SK-N-SH treated with all-trans-retinoic acid at 6 μM for 48 hours (cell line): ENCODE measurements around the gene RNF113B.

Experiments used
- ATAC-seq: fragments of 200-7000 bp; cut with Tn5 transposase; 3 replicates; pipeline ENCODE4 v1.9.1; 2020; ENCODE audit warnings: mild to moderate bottlenecking, moderate library complexity
- CSDC2 ChIP-seq: fragments of 250-450 bp; sonication (Bioruptor Pico); IDR thresholded peaks from 2 replicates; pipeline ENCODE4 v1.5.0; 2020; ENCODE audit warnings: mild to moderate bottlenecking, moderate library complexity
- CSRNP3 ChIP-seq: fragments of 250-450 bp; sonication (Bioruptor Pico); IDR thresholded peaks from 2 replicates; pipeline ENCODE4 v1.5.1; 2021; ENCODE audit warnings: mild to moderate bottlenecking, moderate library complexity
- ISL1 ChIP-seq: fragments of 250-450 bp; sonication (Bioruptor Pico); IDR thresholded peaks from 2 replicates; pipeline ENCODE4 v2.1.2; 2022; ENCODE audit warnings: mild to moderate bottlenecking, moderate library complexity
- OSR1 ChIP-seq: fragments of 250-450 bp; sonication (Bioruptor Pico); IDR thresholded peaks from 2 replicates; pipeline ENCODE4 v1.8.0; 2022; ENCODE audit warnings: moderate library complexity, mild to moderate bottlenecking, inconsistent platforms
- PPARA ChIP-seq: fragments of 250-450 bp; sonication (Bioruptor Pico); IDR thresholded peaks from 2 replicates; pipeline ENCODE4 v1.5.0; 2020; ENCODE audit warnings: mild to moderate bottlenecking, borderline replicate concordance
- RARB ChIP-seq: fragments of 250-450 bp; sonication (Bioruptor Pico); IDR thresholded peaks from 2 replicates; pipeline ENCODE4 v1.8.0; 2021; ENCODE audit warnings: mild to moderate bottlenecking, moderate library complexity
- SNAI2 ChIP-seq: fragments of 250-450 bp; sonication (Bioruptor Pico); IDR thresholded peaks from 2 replicates; pipeline ENCODE4 v1.5.0; 2020; ENCODE audit warnings: mild to moderate bottlenecking, moderate library complexity
- TCF4 ChIP-seq: fragments of 250-450 bp; sonication (Bioruptor Pico); IDR thresholded peaks from 2 replicates; pipeline ENCODE4 v1.8.0; 2021; ENCODE audit warnings: mild to moderate bottlenecking, moderate library complexity, borderline replicate concordance
- TOX ChIP-seq: fragments of 250-450 bp; sonication (Bioruptor Pico); IDR thresholded peaks from 2 replicates; pipeline ENCODE4 v1.8.0; 2021; ENCODE audit warnings: mild to moderate bottlenecking, moderate library complexity, borderline replicate concordance
- TSHZ2 ChIP-seq: fragments of 250-450 bp; sonication (Bioruptor Pico); IDR thresholded peaks from 2 replicates; pipeline ENCODE4 v1.5.0; 2020; ENCODE audit warnings: mild to moderate bottlenecking, moderate library complexity
- ZC3H10 ChIP-seq: fragments of 250-450 bp; sonication (Bioruptor Pico); IDR thresholded peaks from 2 replicates; pipeline ENCODE4 v1.5.1; 2021; ENCODE audit warnings: mild to moderate bottlenecking, moderate library complexity
- ZFP3 ChIP-seq: fragments of 250-450 bp; sonication (Bioruptor Pico); IDR thresholded peaks from 2 replicates; pipeline ENCODE4 v1.5.0; 2020; ENCODE audit warnings: mild to moderate bottlenecking, moderate library complexity
- ZFP30 ChIP-seq: fragments of 450-650 bp; formaldehyde crosslinking; IDR thresholded peaks from 2 replicates; pipeline ENCODE4 v1.5.0; 2022; ENCODE audit warnings: mild to moderate bottlenecking, moderate library complexity
- ZNF70 ChIP-seq: fragments of 450-650 bp; formaldehyde crosslinking; IDR thresholded peaks from 2 replicates; pipeline ENCODE4 v1.5.0; 2020; ENCODE audit warnings: mild to moderate bottlenecking, moderate library complexity
- TF ChIP-seq, protein P1 (sequence below): fragments of 250-450 bp; sonication (Bioruptor Pico); IDR thresholded peaks from 2 replicates; pipeline ENCODE4 v1.8.0; 2021; ENCODE audit warnings: low read depth, mild to moderate bottlenecking, moderate library complexity, borderline replicate concordance
- TF ChIP-seq, protein P2 (sequence below): fragments of 250-450 bp; sonication (Bioruptor Pico); IDR thresholded peaks from 2 replicates; pipeline ENCODE4 v1.8.0; 2020; ENCODE audit warnings: mild to moderate bottlenecking, moderate library complexity, borderline replicate concordance
- TF ChIP-seq, protein P3 (sequence below): fragments of 250-450 bp; sonication (Bioruptor Pico); IDR thresholded peaks from 2 replicates; pipeline ENCODE4 v1.5.1; 2020; ENCODE audit warnings: low read depth, mild to moderate bottlenecking, moderate library complexity

The RNF113B gene

DNA sequence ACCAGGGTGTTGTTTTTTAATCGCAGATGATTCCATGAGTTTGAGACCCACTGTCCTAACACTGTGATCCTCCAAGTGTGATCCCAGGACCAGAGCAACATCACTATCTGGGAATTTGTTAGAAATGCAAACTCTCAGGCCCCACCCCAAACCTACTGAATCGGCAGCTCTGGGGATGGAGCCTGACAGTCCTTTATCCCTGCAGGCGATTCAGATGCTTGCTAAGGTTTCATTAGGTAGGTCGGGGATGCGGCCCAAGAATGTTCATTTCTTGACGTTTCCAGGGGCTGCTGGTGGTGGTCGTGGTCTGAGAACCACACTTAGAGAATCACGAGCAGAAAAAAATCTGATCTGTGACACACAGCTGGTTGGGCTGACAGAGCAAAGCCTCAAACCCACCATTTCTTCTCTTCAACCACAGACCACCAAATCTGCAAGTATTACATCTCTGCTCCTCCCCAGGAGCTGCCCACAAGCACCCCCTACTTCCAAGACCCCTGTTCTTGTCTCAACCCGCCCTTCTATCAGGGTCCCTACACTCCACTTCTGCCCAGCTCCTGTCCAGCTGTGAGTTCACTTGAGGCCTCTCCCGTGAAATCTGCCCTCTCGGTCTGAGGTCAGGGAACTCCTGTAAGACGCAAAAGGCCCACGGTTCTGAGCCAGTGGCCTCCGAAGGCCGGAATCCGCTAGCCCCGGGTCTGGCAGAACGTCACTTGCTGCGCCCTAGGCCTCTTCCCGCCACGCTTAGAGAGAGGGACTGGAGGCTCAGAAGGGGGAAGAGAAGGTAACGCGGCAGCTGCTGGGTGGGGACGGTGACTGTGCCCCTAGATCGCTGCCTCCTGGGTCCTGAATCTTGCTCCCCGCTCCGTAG lies 35.3 kb downstream of the RNF113B start:
- no peak for ATAC-seq
- no peak for TF ChIP-seq CSDC2 (CRISPR knock-in tag)
- no peak for TF ChIP-seq ZNF70 (CRISPR knock-in tag)
- TF ChIP-seq, protein P1, sequence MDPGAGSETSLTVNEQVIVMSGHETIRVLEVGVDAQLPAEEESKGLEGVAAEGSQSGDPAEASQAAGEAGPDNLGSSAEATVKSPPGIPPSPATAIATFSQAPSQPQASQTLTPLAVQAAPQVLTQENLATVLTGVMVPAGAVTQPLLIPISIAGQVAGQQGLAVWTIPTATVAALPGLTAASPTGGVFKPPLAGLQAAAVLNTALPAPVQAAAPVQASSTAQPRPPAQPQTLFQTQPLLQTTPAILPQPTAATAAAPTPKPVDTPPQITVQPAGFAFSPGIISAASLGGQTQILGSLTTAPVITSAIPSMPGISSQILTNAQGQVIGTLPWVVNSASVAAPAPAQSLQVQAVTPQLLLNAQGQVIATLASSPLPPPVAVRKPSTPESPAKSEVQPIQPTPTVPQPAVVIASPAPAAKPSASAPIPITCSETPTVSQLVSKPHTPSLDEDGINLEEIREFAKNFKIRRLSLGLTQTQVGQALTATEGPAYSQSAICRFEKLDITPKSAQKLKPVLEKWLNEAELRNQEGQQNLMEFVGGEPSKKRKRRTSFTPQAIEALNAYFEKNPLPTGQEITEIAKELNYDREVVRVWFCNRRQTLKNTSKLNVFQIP (CRISPR knock-in tag) = no peak
- TF ChIP-seq PPARA = no peak
- no peak for TF ChIP-seq TCF4
- no peak for TF ChIP-seq ZFP3 (CRISPR knock-in tag)
- TF ChIP-seq, protein P2, sequence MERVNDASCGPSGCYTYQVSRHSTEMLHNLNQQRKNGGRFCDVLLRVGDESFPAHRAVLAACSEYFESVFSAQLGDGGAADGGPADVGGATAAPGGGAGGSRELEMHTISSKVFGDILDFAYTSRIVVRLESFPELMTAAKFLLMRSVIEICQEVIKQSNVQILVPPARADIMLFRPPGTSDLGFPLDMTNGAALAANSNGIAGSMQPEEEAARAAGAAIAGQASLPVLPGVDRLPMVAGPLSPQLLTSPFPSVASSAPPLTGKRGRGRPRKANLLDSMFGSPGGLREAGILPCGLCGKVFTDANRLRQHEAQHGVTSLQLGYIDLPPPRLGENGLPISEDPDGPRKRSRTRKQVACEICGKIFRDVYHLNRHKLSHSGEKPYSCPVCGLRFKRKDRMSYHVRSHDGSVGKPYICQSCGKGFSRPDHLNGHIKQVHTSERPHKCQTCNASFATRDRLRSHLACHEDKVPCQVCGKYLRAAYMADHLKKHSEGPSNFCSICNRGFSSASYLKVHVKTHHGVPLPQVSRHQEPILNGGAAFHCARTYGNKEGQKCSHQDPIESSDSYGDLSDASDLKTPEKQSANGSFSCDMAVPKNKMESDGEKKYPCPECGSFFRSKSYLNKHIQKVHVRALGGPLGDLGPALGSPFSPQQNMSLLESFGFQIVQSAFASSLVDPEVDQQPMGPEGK (CRISPR knock-in tag) = no peak
- TF ChIP-seq, protein P3, sequence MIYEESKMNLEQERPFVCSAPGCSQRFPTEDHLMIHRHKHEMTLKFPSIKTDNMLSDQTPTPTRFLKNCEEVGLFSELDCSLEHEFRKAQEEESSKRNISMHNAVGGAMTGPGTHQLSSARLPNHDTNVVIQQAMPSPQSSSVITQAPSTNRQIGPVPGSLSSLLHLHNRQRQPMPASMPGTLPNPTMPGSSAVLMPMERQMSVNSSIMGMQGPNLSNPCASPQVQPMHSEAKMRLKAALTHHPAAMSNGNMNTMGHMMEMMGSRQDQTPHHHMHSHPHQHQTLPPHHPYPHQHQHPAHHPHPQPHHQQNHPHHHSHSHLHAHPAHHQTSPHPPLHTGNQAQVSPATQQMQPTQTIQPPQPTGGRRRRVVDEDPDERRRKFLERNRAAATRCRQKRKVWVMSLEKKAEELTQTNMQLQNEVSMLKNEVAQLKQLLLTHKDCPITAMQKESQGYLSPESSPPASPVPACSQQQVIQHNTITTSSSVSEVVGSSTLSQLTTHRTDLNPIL (CRISPR knock-in tag) = no peak
- no peak for TF ChIP-seq CSRNP3 (CRISPR knock-in tag)
- no peak for TF ChIP-seq TOX (CRISPR knock-in tag)
- TF ChIP-seq SNAI2 (CRISPR knock-in tag) = no peak
- no peak for TF ChIP-seq ZC3H10 (CRISPR knock-in tag)
- TF ChIP-seq RARB (CRISPR knock-in tag) = no peak
- no peak for TF ChIP-seq OSR1 (CRISPR knock-in tag)
- TF ChIP-seq, all 23 proteins: peak for 0

GRCh38 chr13:98141091-98141490 lies 36.0 kb downstream of the RNF113B start:
- ATAC-seq = no peak
- no peak for TF ChIP-seq RARB (CRISPR knock-in tag)

GRCh38 chr13:98134901-98135300 lies 42.2 kb downstream of the RNF113B start:
- no peak for ATAC-seq
- TF ChIP-seq TOX (CRISPR knock-in tag) (no peak), TCF4 (no peak), ISL1 (no peak), ZC3H10 (CRISPR knock-in tag) (no peak), RARB (CRISPR knock-in tag) (no peak), TSHZ2 (CRISPR knock-in tag) (no peak), ZNF70 (CRISPR knock-in tag) (no peak), SNAI2 (CRISPR knock-in tag) (no peak), CSDC2 (CRISPR knock-in tag) (no peak), ZFP30 (CRISPR knock-in tag) (no peak), OSR1 (CRISPR knock-in tag) (no peak)
- TF ChIP-seq, protein P2 (CRISPR knock-in tag) = no peak
